H9 (cell line): ENCODE data around the gene LRIG3. TPM values are rescaled to one million over a fixed set of nuclear protein-coding genes. Genes with fewer than 3 reads are reported as not detected.

Experiments
- DNase-seq: peaks from one replicate; pipeline ENCODE4 v3.0.0-alpha.2; 2017
- H2AFZ ChIP-seq: one replicate; pipeline ENCODE4 v1.6.1; 2013; ENCODE audit warnings: mild to moderate bottlenecking, low read length, control low read depth, moderate library complexity
- H2AK5ac ChIP-seq: 2 replicates; pipeline ENCODE4 v1.6.1; 2013; ENCODE audit warnings: low read length, control low read depth, mixed read lengths; ENCODE audit not compliant: insufficient read length
- H2BK120ac ChIP-seq: one replicate; pipeline ENCODE4 v1.6.1; 2013; ENCODE audit warnings: low read depth, mild to moderate bottlenecking, low read length, control low read depth, inconsistent platforms; ENCODE audit not compliant: poor library complexity, severe bottlenecking
- H2BK12ac ChIP-seq: 2 replicates; pipeline ENCODE4 v1.6.1; 2013; ENCODE audit warnings: low read length, control low read depth, mixed read lengths, low read depth; ENCODE audit not compliant: insufficient read length
- H2BK15ac ChIP-seq: 2 replicates; pipeline ENCODE4 v1.6.1; 2013; ENCODE audit warnings: low read depth, low read length, control low read depth
- H2BK20ac ChIP-seq: one replicate; pipeline ENCODE4 v1.6.1; 2013; ENCODE audit warnings: low read depth, mild to moderate bottlenecking, low read length, control low read depth, inconsistent platforms; ENCODE audit not compliant: poor library complexity, severe bottlenecking
- H2BK5ac ChIP-seq: 2 replicates; pipeline ENCODE4 v1.6.1; 2013; ENCODE audit warnings: low read length, control low read depth, mixed read lengths; ENCODE audit not compliant: insufficient read length
- H3K14ac ChIP-seq: 2 replicates; pipeline ENCODE4 v1.6.1; 2013; ENCODE audit warnings: low read length, control low read depth; ENCODE audit not compliant: insufficient read depth
- H3K18ac ChIP-seq: 2 replicates; pipeline ENCODE4 v1.6.1; 2013; ENCODE audit warnings: low read depth, mild to moderate bottlenecking, mixed read lengths, low read length, control low read depth; ENCODE audit not compliant: insufficient read length
- H3K23ac ChIP-seq: 2 replicates; pipeline ENCODE4 v1.6.1; 2013; ENCODE audit warnings: low read length, control low read depth, mixed read lengths, low read depth; ENCODE audit not compliant: insufficient read length
- H3K23me2 ChIP-seq: 2 replicates; pipeline ENCODE4 v1.6.1; 2013; ENCODE audit warnings: low read depth, mild to moderate bottlenecking, mixed read lengths, low read length, control low read depth; ENCODE audit not compliant: insufficient read length, poor library complexity, severe bottlenecking
- H3K27ac ChIP-seq: 2 replicates; pipeline ENCODE4 v1.5.1; 2013; ENCODE audit warnings: low read length, control low read depth, mixed read lengths, low read depth; ENCODE audit not compliant: insufficient read length
- H3K27me3 ChIP-seq: 2 replicates; pipeline ENCODE4 v1.6.1; 2013; ENCODE audit warnings: low read length, control low read depth, inconsistent platforms; ENCODE audit not compliant: insufficient read depth
- H3K4ac ChIP-seq: 2 replicates; pipeline ENCODE4 v1.6.1; 2013; ENCODE audit warnings: low read depth, mild to moderate bottlenecking, control low read depth, inconsistent platforms, low read length, moderate library complexity
- H3K4me1 ChIP-seq: 2 replicates; pipeline ENCODE4 v1.6.1; 2013; ENCODE audit warnings: low read length, control low read depth, inconsistent platforms; ENCODE audit not compliant: insufficient read depth
- H3K4me2 ChIP-seq: 2 replicates; pipeline ENCODE4 v1.6.1; 2013; ENCODE audit warnings: low read length, control low read depth, mixed read lengths; ENCODE audit not compliant: insufficient read length, insufficient read depth
- H3K56ac ChIP-seq: 2 replicates; pipeline ENCODE4 v1.6.1; 2013; ENCODE audit warnings: low read depth, mild to moderate bottlenecking, mixed read lengths, low read length, control low read depth; ENCODE audit not compliant: insufficient read length
- H3K79me1 ChIP-seq: 2 replicates; pipeline ENCODE4 v1.6.1; 2013; ENCODE audit warnings: low read depth, mild to moderate bottlenecking, moderate library complexity, low read length, control low read depth, inconsistent platforms; ENCODE audit not compliant: insufficient read depth, poor library complexity, severe bottlenecking
- H3K79me2 ChIP-seq: 2 replicates; pipeline ENCODE4 v1.6.1; 2013; ENCODE audit warnings: low read length, control low read depth, inconsistent platforms; ENCODE audit not compliant: insufficient read depth
- H3K9ac ChIP-seq: 2 replicates; pipeline ENCODE4 v1.6.1; 2013; ENCODE audit warnings: low read length, control low read depth, mixed read lengths; ENCODE audit not compliant: insufficient read length; ENCODE audit errors: extremely low read depth
- H3K9me3 ChIP-seq: one replicate; pipeline ENCODE4 v1.6.1; 2013; ENCODE audit warnings: low read depth, low read length, inconsistent platforms; ENCODE audit not compliant: control insufficient read depth
- H3T11ph ChIP-seq: one replicate; pipeline ENCODE4 v1.6.1; 2013; ENCODE audit warnings: mild to moderate bottlenecking, low read length, control low read depth, inconsistent platforms
- H4K20me1 ChIP-seq: one replicate; pipeline ENCODE4 v1.6.1; 2013; ENCODE audit not compliant: control insufficient read depth, insufficient read length, insufficient read depth
- H4K5ac ChIP-seq: 2 replicates; pipeline ENCODE4 v1.6.1; 2013; ENCODE audit warnings: low read depth, mild to moderate bottlenecking, mixed read lengths, low read length, control low read depth; ENCODE audit not compliant: insufficient read length
- H4K8ac ChIP-seq: replicated peaks from 2 replicates; pipeline ENCODE4 v1.6.1; 2013; ENCODE audit warnings: low read length, control low read depth, mixed read lengths, low read depth; ENCODE audit not compliant: insufficient read length
- H4K91ac ChIP-seq: 2 replicates; pipeline ENCODE4 v1.6.1; 2013; ENCODE audit warnings: low read depth, mild to moderate bottlenecking, moderate library complexity, mixed read lengths, low read length, control low read depth; ENCODE audit not compliant: insufficient read length
- H3K27ac Mint-ChIP-seq, 3 experiments: 2 replicates in 2 of 3; 3 replicates in 1 of 3; pipeline ENCODE4 v1.8.0; 2020 to 2021; ENCODE audit warnings: mixed read lengths in 3 of 3, mild to moderate bottlenecking in 1 of 3, moderate library complexity in 1 of 3
- H3K27me3 Mint-ChIP-seq: 2 replicates; pipeline ENCODE4 v1.8.0; 2021; ENCODE audit warnings: low read depth, mild to moderate bottlenecking, moderate library complexity, mixed read lengths
- H3K36me3 Mint-ChIP-seq, 3 experiments: 2 replicates in 2 of 3; 3 replicates in 1 of 3; pipeline ENCODE4 v1.8.0; 2020 to 2021; ENCODE audit warnings: low read depth in 3 of 3, mixed read lengths in 3 of 3; ENCODE audit not compliant: insufficient read depth in 1 of 3
- H3K4me1 Mint-ChIP-seq, 2 experiments: 2 replicates each; pipeline ENCODE4 v1.8.0; 2020; ENCODE audit warnings: mixed read lengths in 2 of 2
- H3K4me3 Mint-ChIP-seq, 2 experiments: 2 replicates in 1 of 2; 3 replicates in 1 of 2; pipeline ENCODE4 v1.8.0; 2020 to 2021; ENCODE audit warnings: mild to moderate bottlenecking in 2 of 2, mixed read lengths in 2 of 2, moderate library complexity in 1 of 2
- H3K9me3 Mint-ChIP-seq, 2 experiments: 2 replicates in 1 of 2; 3 replicates in 1 of 2; pipeline ENCODE4 v1.8.0; 2020; ENCODE audit warnings: mild to moderate bottlenecking in 2 of 2, mixed read lengths in 2 of 2, moderate library complexity in 1 of 2
- WGBS: extraction: QIAGEN DNeasy Blood & Tissue Kit; methylation state at CpG from one replicate; pipeline ENCODE4 v1.1.7; 2013; ENCODE audit warnings: missing lambda C conversion rate, low lambda C conversion rate, mixed read lengths; ENCODE audit not compliant: insufficient read length; ENCODE audit errors: extremely low coverage; 5-methylcytosine and 5-hydroxymethylcytosine counted together
- total RNA-seq: library from RNA; stranded (reverse); gene quantifications from 2 replicates; pipeline ENCODE4 v1.2.1, GENCODE V29; 2021
- TF ChIP-seq, protein P1 (sequence below): fragments of 200-600 bp; sonication (generic); conservative IDR thresholded peaks from 3 replicates; pipeline ENCODE4 v1.8.0; 2021; ENCODE audit warnings: antibody characterized with exemption, mild to moderate bottlenecking

LRIG3 gene
- total RNA-seq, 1 experiment from 2014 or later, result 10.9 TPM

DNA sequence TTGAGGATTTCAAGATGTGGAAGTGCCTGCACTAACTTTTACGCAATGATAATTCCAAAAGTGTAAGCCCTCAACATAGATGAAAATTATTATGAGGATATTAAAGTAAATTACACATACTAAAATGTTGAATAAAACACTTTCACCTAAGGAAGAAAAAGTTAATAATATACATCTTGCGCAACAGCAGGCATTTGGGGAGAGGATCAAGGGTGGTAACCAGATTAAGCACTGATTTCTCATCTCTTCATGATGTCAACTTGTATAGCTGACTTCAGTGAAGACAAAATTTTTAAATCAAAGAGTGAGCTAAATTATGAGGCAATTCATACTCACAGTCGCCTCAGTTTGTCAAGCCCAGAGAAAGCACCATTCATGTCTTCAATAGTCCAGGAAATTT is 33.8 kb downstream of the LRIG3 start:
- Histone ChIP-seq H3K27ac (no peak overlapping the region), H3K9me3 (no peaks in the 10 kb centered on the region), H3K14ac (no peak overlapping the region), H3K79me2 (no peaks in the 10 kb centered on the region), H4K5ac (no peak overlapping the region), H2BK5ac (no peak overlapping the region), H4K20me1 (no peaks in the 10 kb centered on the region), H3K9ac (no peak overlapping the region), H3K4ac (no peak overlapping the region), H2AFZ (no peak overlapping the region), H3K79me1 (no peaks in the 10 kb centered on the region), H3K4me2 (no peak overlapping the region), H3K23ac (no peak overlapping the region), H3K4me1 (peaks cover 3% of the 10 kb centered on the region), H2BK20ac (no peak overlapping the region), H2BK15ac (no peak overlapping the region), H3K23me2 (no peaks in the 10 kb centered on the region), H4K8ac (no peak overlapping the region), H3K18ac (no peak overlapping the region), H2BK120ac (no peak overlapping the region), H3K27me3 (peaks cover 3% of the 10 kb centered on the region; the same call in 1 of the 2 replicates), H3T11ph (no peak overlapping the region), H4K91ac (no peak overlapping the region), H2BK12ac (no peak overlapping the region), H3K56ac (no peak overlapping the region), H2AK5ac (no peak overlapping the region)
- no peak for DNase-seq
- TF ChIP-seq, protein P1, sequence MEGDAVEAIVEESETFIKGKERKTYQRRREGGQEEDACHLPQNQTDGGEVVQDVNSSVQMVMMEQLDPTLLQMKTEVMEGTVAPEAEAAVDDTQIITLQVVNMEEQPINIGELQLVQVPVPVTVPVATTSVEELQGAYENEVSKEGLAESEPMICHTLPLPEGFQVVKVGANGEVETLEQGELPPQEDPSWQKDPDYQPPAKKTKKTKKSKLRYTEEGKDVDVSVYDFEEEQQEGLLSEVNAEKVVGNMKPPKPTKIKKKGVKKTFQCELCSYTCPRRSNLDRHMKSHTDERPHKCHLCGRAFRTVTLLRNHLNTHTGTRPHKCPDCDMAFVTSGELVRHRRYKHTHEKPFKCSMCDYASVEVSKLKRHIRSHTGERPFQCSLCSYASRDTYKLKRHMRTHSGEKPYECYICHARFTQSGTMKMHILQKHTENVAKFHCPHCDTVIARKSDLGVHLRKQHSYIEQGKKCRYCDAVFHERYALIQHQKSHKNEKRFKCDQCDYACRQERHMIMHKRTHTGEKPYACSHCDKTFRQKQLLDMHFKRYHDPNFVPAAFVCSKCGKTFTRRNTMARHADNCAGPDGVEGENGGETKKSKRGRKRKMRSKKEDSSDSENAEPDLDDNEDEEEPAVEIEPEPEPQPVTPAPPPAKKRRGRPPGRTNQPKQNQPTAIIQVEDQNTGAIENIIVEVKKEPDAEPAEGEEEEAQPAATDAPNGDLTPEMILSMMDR, result no peak
- WGBS, result no CpG with 5 or more reads among the region's 3 CpGs
- H3K36me3 Mint-ChIP-seq, result peaks cover 13 to 46% (median 35%) of the 10 kb centered on the region in 3 experiments; a peak in 6 of 7 replicates
- peaks cover 12 to 34% of the 10 kb centered on the region in 2 experiments for H3K4me1 Mint-ChIP-seq
- no peak overlapping the region for H3K4me3 Mint-ChIP-seq
- H3K9me3 Mint-ChIP-seq, result no peaks in the 10 kb centered on the region
- no peak overlapping the region for H3K27ac Mint-ChIP-seq
- peaks cover 8% of the 10 kb centered on the region; the same call in 1 of the 2 replicates for H3K27me3 Mint-ChIP-seq
